SK-N-SH treated with all-trans-retinoic acid at 6 μM for 48 hours (cell line): ENCODE data around the gene SVOPL.

Experiments
- ATAC-seq: fragments of 200-7000 bp; cut with Tn5 transposase; 3 replicates; pipeline ENCODE4 v1.9.1; 2020; ENCODE audit warnings: mild to moderate bottlenecking, moderate library complexity
- ARNTL ChIP-seq: fragments of 450-650 bp; formaldehyde crosslinking; IDR thresholded peaks from 2 replicates; pipeline ENCODE4 v1.5.0; 2020; ENCODE audit warnings: low read depth, mild to moderate bottlenecking, moderate library complexity, borderline replicate concordance
- BACH2 ChIP-seq: fragments of 250-450 bp; sonication (Bioruptor Pico); IDR thresholded peaks from 2 replicates; pipeline ENCODE4 v1.9.0; 2021; ENCODE audit warnings: mild to moderate bottlenecking, borderline replicate concordance
- CREB5 ChIP-seq: fragments of 250-450 bp; sonication (Bioruptor Pico); IDR thresholded peaks from 2 replicates; pipeline ENCODE4 v1.5.1; 2020; ENCODE audit warnings: low read depth, mild to moderate bottlenecking, moderate library complexity
- CSDC2 ChIP-seq: fragments of 250-450 bp; sonication (Bioruptor Pico); IDR thresholded peaks from 2 replicates; pipeline ENCODE4 v1.5.0; 2020; ENCODE audit warnings: mild to moderate bottlenecking, moderate library complexity
- ESRRG ChIP-seq: fragments of 250-450 bp; sonication (Bioruptor Pico); IDR thresholded peaks from 2 replicates; pipeline ENCODE4 v1.6.1; 2021; ENCODE audit warnings: mild to moderate bottlenecking
- GLIS3 ChIP-seq: fragments of 250-450 bp; sonication (Bioruptor Pico); IDR thresholded peaks from 2 replicates; pipeline ENCODE4 v1.5.0; 2020; ENCODE audit warnings: mild to moderate bottlenecking, moderate library complexity
- OSR1 ChIP-seq: fragments of 250-450 bp; sonication (Bioruptor Pico); IDR thresholded peaks from 2 replicates; pipeline ENCODE4 v1.8.0; 2022; ENCODE audit warnings: moderate library complexity, mild to moderate bottlenecking, inconsistent platforms
- PATZ1 ChIP-seq: fragments of 250-450 bp; sonication (Bioruptor Pico); IDR thresholded peaks from 2 replicates; pipeline ENCODE4 v1.8.0; 2020; ENCODE audit warnings: mild to moderate bottlenecking, moderate library complexity, borderline replicate concordance
- PPARA ChIP-seq: fragments of 250-450 bp; sonication (Bioruptor Pico); IDR thresholded peaks from 2 replicates; pipeline ENCODE4 v1.5.0; 2020; ENCODE audit warnings: mild to moderate bottlenecking, borderline replicate concordance
- SNAI2 ChIP-seq: fragments of 250-450 bp; sonication (Bioruptor Pico); IDR thresholded peaks from 2 replicates; pipeline ENCODE4 v1.5.0; 2020; ENCODE audit warnings: mild to moderate bottlenecking, moderate library complexity
- TCF4 ChIP-seq: fragments of 250-450 bp; sonication (Bioruptor Pico); IDR thresholded peaks from 2 replicates; pipeline ENCODE4 v1.8.0; 2021; ENCODE audit warnings: mild to moderate bottlenecking, moderate library complexity, borderline replicate concordance
- TOX ChIP-seq: fragments of 250-450 bp; sonication (Bioruptor Pico); IDR thresholded peaks from 2 replicates; pipeline ENCODE4 v1.8.0; 2021; ENCODE audit warnings: mild to moderate bottlenecking, moderate library complexity, borderline replicate concordance
- TSHZ2 ChIP-seq: fragments of 250-450 bp; sonication (Bioruptor Pico); IDR thresholded peaks from 2 replicates; pipeline ENCODE4 v1.5.0; 2020; ENCODE audit warnings: mild to moderate bottlenecking, moderate library complexity
- ZC3H10 ChIP-seq: fragments of 250-450 bp; sonication (Bioruptor Pico); IDR thresholded peaks from 2 replicates; pipeline ENCODE4 v1.5.1; 2021; ENCODE audit warnings: mild to moderate bottlenecking, moderate library complexity
- ZFP3 ChIP-seq: fragments of 250-450 bp; sonication (Bioruptor Pico); IDR thresholded peaks from 2 replicates; pipeline ENCODE4 v1.5.0; 2020; ENCODE audit warnings: mild to moderate bottlenecking, moderate library complexity
- ZFP30 ChIP-seq: fragments of 450-650 bp; formaldehyde crosslinking; IDR thresholded peaks from 2 replicates; pipeline ENCODE4 v1.5.0; 2022; ENCODE audit warnings: mild to moderate bottlenecking, moderate library complexity
- ZNF565 ChIP-seq: fragments of 450-650 bp; formaldehyde crosslinking; conservative IDR thresholded peaks from 2 replicates; pipeline ENCODE4 v1.5.0; 2020; ENCODE audit warnings: low read depth, mild to moderate bottlenecking, moderate library complexity
- ZNF70 ChIP-seq: fragments of 450-650 bp; formaldehyde crosslinking; IDR thresholded peaks from 2 replicates; pipeline ENCODE4 v1.5.0; 2020; ENCODE audit warnings: mild to moderate bottlenecking, moderate library complexity
- TF ChIP-seq, protein P1 (sequence below): fragments of 250-450 bp; sonication (Bioruptor Pico); IDR thresholded peaks from 2 replicates; pipeline ENCODE4 v1.5.1; 2021; ENCODE audit warnings: mild to moderate bottlenecking, moderate library complexity
- TF ChIP-seq, protein P2 (sequence below): fragments of 250-450 bp; sonication (Bioruptor Pico); IDR thresholded peaks from 2 replicates; pipeline ENCODE4 v1.8.0; 2021; ENCODE audit warnings: low read depth, mild to moderate bottlenecking, moderate library complexity, borderline replicate concordance

SVOPL gene

GRCh38 chr7:138618933-138619332, 82.2 kb downstream of the SVOPL start:
- TF ChIP-seq TCF4 (no peak), CREB5 (no peak), ESRRG (CRISPR knock-in tag) (no peak), TOX (no peak), ARNTL (CRISPR knock-in tag) (no peak), PATZ1 (CRISPR knock-in tag) (no peak), ZFP3 (no peak), PPARA (CRISPR knock-in tag) (no peak), TSHZ2 (CRISPR knock-in tag) (no peak), ZNF70 (CRISPR knock-in tag) (no peak), ZFP30 (no peak), GLIS3 (CRISPR knock-in tag) (no peak), SNAI2 (CRISPR knock-in tag) (no peak), ZC3H10 (CRISPR knock-in tag) (no peak), ZNF565 (CRISPR knock-in tag) (no peak), CSDC2 (CRISPR knock-in tag) (no peak), OSR1 (no peak)
- TF ChIP-seq, protein P1, sequence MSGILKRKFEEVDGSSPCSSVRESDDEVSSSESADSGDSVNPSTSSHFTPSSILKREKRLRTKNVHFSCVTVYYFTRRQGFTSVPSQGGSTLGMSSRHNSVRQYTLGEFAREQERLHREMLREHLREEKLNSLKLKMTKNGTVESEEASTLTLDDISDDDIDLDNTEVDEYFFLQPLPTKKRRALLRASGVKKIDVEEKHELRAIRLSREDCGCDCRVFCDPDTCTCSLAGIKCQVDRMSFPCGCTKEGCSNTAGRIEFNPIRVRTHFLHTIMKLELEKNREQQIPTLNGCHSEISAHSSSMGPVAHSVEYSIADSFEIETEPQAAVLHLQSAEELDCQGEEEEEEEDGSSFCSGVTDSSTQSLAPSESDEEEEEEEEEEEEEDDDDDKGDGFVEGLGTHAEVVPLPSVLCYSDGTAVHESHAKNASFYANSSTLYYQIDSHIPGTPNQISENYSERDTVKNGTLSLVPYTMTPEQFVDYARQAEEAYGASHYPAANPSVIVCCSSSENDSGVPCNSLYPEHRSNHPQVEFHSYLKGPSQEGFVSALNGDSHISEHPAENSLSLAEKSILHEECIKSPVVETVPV (CRISPR knock-in tag) = no peak
- TF ChIP-seq, protein P2, sequence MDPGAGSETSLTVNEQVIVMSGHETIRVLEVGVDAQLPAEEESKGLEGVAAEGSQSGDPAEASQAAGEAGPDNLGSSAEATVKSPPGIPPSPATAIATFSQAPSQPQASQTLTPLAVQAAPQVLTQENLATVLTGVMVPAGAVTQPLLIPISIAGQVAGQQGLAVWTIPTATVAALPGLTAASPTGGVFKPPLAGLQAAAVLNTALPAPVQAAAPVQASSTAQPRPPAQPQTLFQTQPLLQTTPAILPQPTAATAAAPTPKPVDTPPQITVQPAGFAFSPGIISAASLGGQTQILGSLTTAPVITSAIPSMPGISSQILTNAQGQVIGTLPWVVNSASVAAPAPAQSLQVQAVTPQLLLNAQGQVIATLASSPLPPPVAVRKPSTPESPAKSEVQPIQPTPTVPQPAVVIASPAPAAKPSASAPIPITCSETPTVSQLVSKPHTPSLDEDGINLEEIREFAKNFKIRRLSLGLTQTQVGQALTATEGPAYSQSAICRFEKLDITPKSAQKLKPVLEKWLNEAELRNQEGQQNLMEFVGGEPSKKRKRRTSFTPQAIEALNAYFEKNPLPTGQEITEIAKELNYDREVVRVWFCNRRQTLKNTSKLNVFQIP (CRISPR knock-in tag) = no peak
- no peak for ATAC-seq

DNA sequence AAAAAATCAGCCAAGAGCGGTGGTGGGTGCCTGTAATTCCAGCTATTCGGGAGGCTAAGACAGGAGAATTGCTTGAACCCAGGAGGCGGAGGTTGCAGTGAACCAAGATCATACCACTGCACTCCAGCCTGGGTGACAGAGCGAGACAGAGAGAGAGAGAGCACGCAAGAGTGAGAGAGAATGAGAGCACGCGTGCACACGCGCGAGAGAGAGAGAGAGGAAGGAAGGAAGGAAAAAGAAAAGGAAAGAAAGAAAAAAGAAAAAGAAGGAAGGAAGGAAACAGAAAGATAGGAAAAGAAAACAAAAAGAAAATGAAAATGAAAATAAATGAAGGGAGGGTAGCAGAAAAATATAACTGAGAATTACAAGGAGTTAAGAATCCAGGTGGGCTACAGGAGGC, 82.7 kb downstream of the SVOPL start:
- TF ChIP-seq PATZ1 (CRISPR knock-in tag) = no peak
- TF ChIP-seq, protein P1 (CRISPR knock-in tag) = no peak
- TF ChIP-seq ARNTL (CRISPR knock-in tag) = no peak
- TF ChIP-seq ZNF565 (CRISPR knock-in tag) = no peak
- no peak for TF ChIP-seq BACH2 (CRISPR knock-in tag)
- TF ChIP-seq OSR1 = no peak
- no peak for TF ChIP-seq GLIS3 (CRISPR knock-in tag)
- TF ChIP-seq ZNF70 (CRISPR knock-in tag) = no peak
- ATAC-seq = no peak
